Activated T-cell treated with anti-CD3 and anti-CD28 coated beads, Interleukin-2, amount 50 U/mL, for 4 hours (primary cell): ENCODE data around the gene RBM15B. TPM values are rescaled to one million over a fixed set of nuclear protein-coding genes. Genes with fewer than 3 reads are reported as not detected.

ENCODE experiments used
- ATAC-seq, 2 donors: fragments of 200-7000 bp; cut with Tn5 transposase; one replicate each; pipeline ENCODE4 v1.10.0; 2021
- DNase-seq: peaks from one replicate; pipeline ENCODE4 v3.0.0-alpha.2; 2020
- H3K27me3 Mint-ChIP-seq: one replicate; pipeline ENCODE4 v1.8.0; 2021; ENCODE audit warnings: low read depth, mixed read lengths
- H3K36me3 Mint-ChIP-seq: one replicate; pipeline ENCODE4 v1.8.0; 2022; ENCODE audit warnings: mixed read lengths; ENCODE audit not compliant: insufficient read depth
- H3K4me1 Mint-ChIP-seq: one replicate; pipeline ENCODE4 v1.8.0; 2021; ENCODE audit warnings: low read depth, mixed read lengths
- H3K4me3 Mint-ChIP-seq: one replicate; pipeline ENCODE4 v1.8.0; 2021; ENCODE audit warnings: mild to moderate bottlenecking, moderate library complexity, mixed read lengths
- H3K9me3 Mint-ChIP-seq: one replicate; pipeline ENCODE4 v1.8.0; 2021; ENCODE audit warnings: mixed read lengths
- total RNA-seq, 3 donors: library from RNA; stranded (reverse); gene quantifications; one replicate each; pipeline ENCODE4 v1.2.1, GENCODE V29; 2021

RBM15B gene
- total RNA-seq, 3 donors from 2014 or later, result 42.1 to 43.4 (median 42.3) TPM

DNA sequence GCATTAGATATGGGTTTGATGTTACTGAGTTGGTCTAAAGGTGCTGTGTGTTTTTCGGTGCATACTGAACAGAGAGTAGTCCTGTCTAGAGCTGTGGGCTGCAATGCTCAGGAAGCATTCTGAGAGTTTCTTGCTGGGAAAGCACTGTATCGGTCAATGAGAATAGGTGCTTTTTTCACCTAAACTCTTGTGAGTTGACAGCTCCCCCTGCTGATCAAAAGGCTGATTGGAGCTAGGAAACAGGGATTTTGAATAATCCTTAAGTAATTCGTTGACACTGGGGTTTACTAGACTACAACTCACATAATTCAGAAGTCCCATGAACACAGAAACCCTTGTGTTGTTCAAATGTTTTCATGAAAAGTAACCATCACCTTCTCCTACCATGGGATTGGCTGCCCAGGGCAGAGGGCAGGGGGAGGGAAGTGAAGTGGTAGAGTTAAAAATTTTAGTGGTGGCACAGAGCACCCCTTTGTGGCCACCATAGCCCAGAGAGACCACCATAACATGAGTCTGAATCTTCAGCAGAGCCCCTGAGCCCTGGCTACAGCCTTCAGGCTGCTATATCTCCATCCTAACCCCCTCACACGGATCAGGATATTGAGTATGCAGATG lies 19.0 kb upstream of the RBM15B start:
- Mint-ChIP-seq H3K4me1 (no peaks in the 10 kb centered on the region), H3K36me3 (peaks cover 2% of the 10 kb centered on the region), H3K9me3 (no peaks in the 10 kb centered on the region), H3K27me3 (peaks cover 2% of the 10 kb centered on the region), H3K4me3 (no peak overlapping the region)
- DNase-seq (peak; percentile 39), ATAC-seq (peak; percentile 51 to 59)

- no peak overlapping the region for H3K4me3 Mint-ChIP-seq
- no peak for ATAC-seq
- H3K27me3 Mint-ChIP-seq, result no peaks in the 10 kb centered on the region
- H3K9me3 Mint-ChIP-seq, result no peaks in the 10 kb centered on the region
- no peak for DNase-seq
- H3K36me3 Mint-ChIP-seq, result no peaks in the 10 kb centered on the region
- no peaks in the 10 kb centered on the region for H3K4me1 Mint-ChIP-seq
These were observed 17.2 kb upstream of the RBM15B start for GRCh38 chr3:51373658-51374421.

DNA sequence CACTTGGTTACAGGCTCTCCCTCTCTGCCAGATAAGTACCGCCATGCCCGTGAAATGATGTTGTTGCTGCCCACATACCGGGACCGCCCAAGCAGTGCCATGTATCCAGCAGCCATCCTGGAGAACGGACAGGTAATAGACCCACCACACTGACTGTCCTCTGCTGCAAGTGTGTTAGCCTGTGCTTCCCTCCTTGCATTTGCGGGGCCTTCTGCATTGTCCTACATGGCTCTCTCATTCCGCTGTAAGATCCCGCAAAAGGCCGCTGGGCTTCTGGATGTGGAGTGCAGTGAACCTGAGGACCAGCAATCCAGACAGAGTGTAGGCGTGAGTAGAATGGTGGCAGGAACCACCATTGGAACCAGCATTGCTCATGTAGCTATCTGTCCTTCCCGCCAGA lies 16.6 kb upstream of the RBM15B start:
- ATAC-seq (no peak), DNase-seq (no peak)
- Mint-ChIP-seq H3K27me3 (no peaks in the 10 kb centered on the region), H3K4me1 (peaks cover 2% of the 10 kb centered on the region), H3K4me3 (no peak overlapping the region), H3K9me3 (no peaks in the 10 kb centered on the region), H3K36me3 (no peaks in the 10 kb centered on the region)

DNA sequence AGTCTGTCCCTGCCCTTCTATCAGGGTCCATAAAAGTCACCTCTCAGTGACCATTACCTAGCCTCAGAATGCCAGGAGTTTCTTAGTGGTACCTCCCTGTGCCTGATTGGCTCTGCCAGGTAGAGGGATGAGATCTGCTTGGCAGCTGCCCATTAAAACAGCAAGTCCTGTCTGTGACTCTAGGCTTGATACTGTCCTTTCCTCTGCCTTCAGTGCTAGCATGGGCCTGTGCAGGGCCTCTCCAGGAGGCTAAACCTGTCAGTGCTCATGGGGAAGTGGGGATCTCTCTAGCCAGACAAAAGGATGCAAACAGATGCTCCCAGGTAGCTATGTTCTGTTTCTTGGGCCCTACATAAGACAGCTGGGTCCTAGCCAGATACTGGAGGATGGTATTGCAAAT lies 15.9 kb upstream of the RBM15B start:
- no peaks in the 10 kb centered on the region for H3K36me3 Mint-ChIP-seq
- no peak for ATAC-seq
- no peak for DNase-seq
- no peak overlapping the region for H3K4me3 Mint-ChIP-seq
- H3K4me1 Mint-ChIP-seq, result peaks cover 3% of the 10 kb centered on the region
- H3K27me3 Mint-ChIP-seq, result no peaks in the 10 kb centered on the region
- no peaks in the 10 kb centered on the region for H3K9me3 Mint-ChIP-seq

DNA sequence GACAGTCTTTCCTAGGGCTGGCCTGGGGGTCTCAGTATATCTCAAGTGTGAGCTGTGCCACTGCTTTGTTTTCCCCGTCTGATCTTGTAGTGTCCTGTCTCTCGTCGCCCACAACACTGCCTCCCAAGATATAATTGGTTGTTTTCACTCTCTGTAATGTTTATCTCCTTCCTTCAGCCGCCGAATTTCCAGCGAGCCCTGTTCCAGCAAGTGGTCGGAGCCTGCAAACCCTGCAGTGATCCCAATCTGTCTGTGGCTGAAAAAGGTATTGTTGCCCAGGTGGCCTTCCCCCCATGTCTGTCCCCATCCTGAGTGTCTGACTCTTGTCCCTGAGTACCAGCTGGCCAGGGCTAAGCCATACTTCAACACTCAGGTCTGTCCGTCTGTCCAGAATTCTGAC lies 15.5 kb upstream of the RBM15B start:
- H3K4me1 Mint-ChIP-seq, result peaks cover 3% of the 10 kb centered on the region
- no peaks in the 10 kb centered on the region for H3K27me3 Mint-ChIP-seq
- ATAC-seq (no peak), DNase-seq (no peak)
- no peak overlapping the region for H3K4me3 Mint-ChIP-seq
- no peaks in the 10 kb centered on the region for H3K36me3 Mint-ChIP-seq
- no peaks in the 10 kb centered on the region for H3K9me3 Mint-ChIP-seq

GRCh38 chr3:51378065-51378464 lies 13.0 kb upstream of the RBM15B start:
- DNase-seq (no peak), ATAC-seq (no peak)
- no peaks in the 10 kb centered on the region for H3K27me3 Mint-ChIP-seq
- peaks cover 5% of the 10 kb centered on the region for H3K4me1 Mint-ChIP-seq
- H3K36me3 Mint-ChIP-seq, result no peaks in the 10 kb centered on the region
- no peak overlapping the region for H3K4me3 Mint-ChIP-seq
- no peaks in the 10 kb centered on the region for H3K9me3 Mint-ChIP-seq

- H3K9me3 Mint-ChIP-seq, result no peaks in the 10 kb centered on the region
- H3K4me3 Mint-ChIP-seq, result no peak overlapping the region
- H3K27me3 Mint-ChIP-seq, result no peaks in the 10 kb centered on the region
- peaks cover 10% of the 10 kb centered on the region for H3K4me1 Mint-ChIP-seq
- ATAC-seq (no peak), DNase-seq (no peak)
- no peaks in the 10 kb centered on the region for H3K36me3 Mint-ChIP-seq
These were observed 12.4 kb upstream of the RBM15B start for GRCh38 chr3:51378726-51379125.

DNA sequence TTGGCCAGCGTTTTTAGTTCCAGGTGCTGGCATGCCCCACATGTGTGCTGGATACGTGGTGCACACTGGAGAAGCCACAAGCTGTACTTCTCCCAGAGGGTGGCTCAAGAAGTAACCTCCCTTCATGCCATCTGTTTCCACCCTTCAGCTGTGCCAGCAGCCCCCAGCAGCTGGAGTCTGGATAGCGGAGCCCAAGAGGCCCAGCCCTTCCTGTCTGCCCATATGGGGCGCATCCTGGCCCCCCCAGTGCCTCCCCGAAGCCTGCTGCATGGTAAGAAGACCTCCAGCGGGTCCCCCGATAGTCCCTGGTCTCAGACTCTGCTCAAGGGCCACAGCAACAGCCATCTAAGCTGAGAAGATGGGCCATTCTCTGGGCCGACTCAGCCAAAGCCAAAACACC lies 11.8 kb upstream of the RBM15B start:
- H3K9me3 Mint-ChIP-seq, result no peaks in the 10 kb centered on the region
- no peaks in the 10 kb centered on the region for H3K27me3 Mint-ChIP-seq

DNA sequence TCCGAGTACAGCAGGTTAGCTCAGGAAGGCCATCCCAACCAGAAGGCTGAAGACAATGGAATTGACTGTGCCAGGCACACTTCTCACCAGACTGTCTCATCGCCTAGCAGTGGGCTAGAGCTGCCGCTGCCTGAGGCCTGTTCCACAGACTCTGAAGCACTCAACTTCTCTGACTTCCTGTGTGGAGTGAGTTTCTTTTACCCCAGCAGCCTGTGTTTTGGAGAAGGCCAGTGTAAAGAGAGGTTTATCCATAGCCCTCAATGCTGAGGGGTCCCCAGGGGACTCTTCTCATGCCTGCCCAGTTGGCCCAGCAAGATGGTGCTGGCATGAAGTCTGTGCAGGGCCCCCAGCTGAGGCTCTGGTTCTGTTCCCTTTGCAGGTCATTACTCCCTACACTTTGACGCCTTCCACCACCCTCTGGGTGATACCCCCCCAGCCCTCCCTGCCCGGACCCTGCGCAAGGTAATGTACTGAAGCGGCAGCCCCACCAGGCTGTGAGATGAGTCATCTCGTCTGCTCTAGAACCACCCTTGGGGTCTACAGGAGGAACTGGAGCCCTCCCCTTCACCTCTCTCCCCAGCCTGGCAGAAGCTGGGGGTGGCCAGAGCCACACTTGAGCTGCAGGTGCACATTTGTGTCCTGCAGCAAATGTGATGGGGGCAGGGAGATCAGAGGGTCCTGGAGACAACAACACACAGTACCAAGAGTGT lies 11.2 kb upstream of the RBM15B start:
- DNase-seq (no peak), ATAC-seq (no peak)
- H3K27me3 Mint-ChIP-seq, result no peaks in the 10 kb centered on the region
- H3K9me3 Mint-ChIP-seq, result no peaks in the 10 kb centered on the region
- H3K36me3 Mint-ChIP-seq, result no peaks in the 10 kb centered on the region
- no peak overlapping the region for H3K4me3 Mint-ChIP-seq
- peaks cover 16% of the 10 kb centered on the region for H3K4me1 Mint-ChIP-seq

More for the DNA sequence above, 11.8 kb upstream of the RBM15B start:
- no peak overlapping the region for H3K4me3 Mint-ChIP-seq
- DNase-seq, result no peak
- no peaks in the 10 kb centered on the region for H3K36me3 Mint-ChIP-seq
- peaks cover 14% of the 10 kb centered on the region for H3K4me1 Mint-ChIP-seq
- ATAC-seq, result no peak

DNA sequence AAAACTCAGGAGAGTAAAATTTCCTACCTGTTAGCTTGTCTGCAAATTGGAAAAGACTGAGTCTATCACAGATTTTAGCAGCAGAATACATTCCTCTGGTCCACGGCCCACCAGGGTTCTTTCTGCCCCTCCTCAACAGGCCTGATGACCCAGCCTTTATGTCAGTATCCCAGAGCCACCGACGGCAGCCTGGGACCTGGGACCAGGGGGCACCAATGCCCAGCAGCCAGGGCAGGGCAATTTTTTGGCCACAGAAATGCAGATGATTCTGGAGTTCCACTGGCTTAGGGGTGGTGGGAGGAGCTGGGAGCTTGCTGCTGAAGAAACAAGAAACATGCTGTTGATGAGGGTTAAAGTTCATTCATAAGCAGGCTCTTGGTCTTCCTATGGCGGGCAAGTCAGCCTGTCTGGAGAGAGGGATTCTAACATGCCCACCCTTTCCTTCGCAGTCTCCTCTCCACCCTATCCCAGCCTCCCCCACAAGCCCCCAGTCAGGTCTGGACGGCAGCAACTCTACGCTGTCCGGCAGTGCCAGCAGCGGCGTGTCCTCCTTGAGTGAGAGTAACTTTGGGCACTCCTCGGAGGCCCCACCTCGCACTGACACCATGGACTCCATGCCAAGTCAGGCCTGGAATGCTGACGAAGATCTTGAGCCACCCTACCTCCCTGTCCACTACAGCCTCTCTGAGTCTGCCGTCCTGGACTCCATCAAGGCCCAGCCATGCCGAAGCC lies 10.3 kb upstream of the RBM15B start:
- H3K27me3 Mint-ChIP-seq, result no peaks in the 10 kb centered on the region
- H3K4me1 Mint-ChIP-seq, result peaks cover 19% of the 10 kb centered on the region
- no peak for DNase-seq
- H3K9me3 Mint-ChIP-seq, result no peaks in the 10 kb centered on the region
- H3K4me3 Mint-ChIP-seq, result no peak overlapping the region
- no peak for ATAC-seq
- peaks cover 3% of the 10 kb centered on the region for H3K36me3 Mint-ChIP-seq

GRCh38 chr3:51381333-51381705 lies 9.8 kb upstream of the RBM15B start:
- Mint-ChIP-seq H3K4me1 (peaks cover 24% of the 10 kb centered on the region), H3K4me3 (no peak overlapping the region), H3K9me3 (no peaks in the 10 kb centered on the region), H3K36me3 (peaks cover 8% of the 10 kb centered on the region), H3K27me3 (no peaks in the 10 kb centered on the region)
- DNase-seq (no peak), ATAC-seq (no peak)

- Mint-ChIP-seq H3K4me3 (no peak overlapping the region), H3K4me1 (peaks cover 32% of the 10 kb centered on the region), H3K27me3 (no peaks in the 10 kb centered on the region), H3K36me3 (peaks cover 13% of the 10 kb centered on the region), H3K9me3 (no peaks in the 10 kb centered on the region)
- ATAC-seq (no peak), DNase-seq (no peak)
These were observed 8.9 kb upstream of the RBM15B start for GRCh38 chr3:51382076-51382745.

DNA sequence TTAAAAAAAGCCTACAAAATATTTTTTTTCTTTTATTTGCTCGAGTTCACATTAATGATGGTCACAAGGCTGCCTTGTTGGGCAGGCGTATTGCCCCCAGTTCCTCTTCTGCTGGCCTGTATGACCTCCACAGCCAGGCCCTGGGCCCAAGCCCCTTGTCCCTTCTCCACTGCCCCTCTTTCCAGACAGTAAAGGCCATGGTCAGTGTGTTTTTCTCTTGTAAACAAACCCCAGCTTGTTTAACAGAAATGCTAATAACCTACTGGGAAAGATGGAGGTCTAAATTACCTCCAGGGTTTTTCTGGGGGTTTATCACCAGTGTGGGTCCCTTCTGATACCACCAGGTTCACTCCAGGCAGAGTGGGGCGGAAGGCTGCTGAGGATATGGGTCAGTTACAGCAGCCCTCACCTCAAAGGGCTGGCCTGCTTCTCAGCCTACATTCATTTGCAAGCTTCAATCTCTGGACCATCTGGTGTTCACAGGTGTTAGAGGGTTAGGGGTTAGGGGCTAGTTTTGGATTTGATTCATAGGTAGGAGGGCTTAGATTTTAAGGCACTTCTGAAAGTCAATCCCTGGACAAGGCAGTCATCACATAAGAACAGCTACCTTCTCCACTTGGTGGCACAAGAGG lies 8.0 kb upstream of the RBM15B start:
- H3K4me3 Mint-ChIP-seq, result peak overlapping the region; percentile 99
- no peaks in the 10 kb centered on the region for H3K9me3 Mint-ChIP-seq
- ATAC-seq (no peak), DNase-seq (no peak)
- no peaks in the 10 kb centered on the region for H3K27me3 Mint-ChIP-seq
- H3K4me1 Mint-ChIP-seq, result peaks cover 39% of the 10 kb centered on the region
- peaks cover 18% of the 10 kb centered on the region for H3K36me3 Mint-ChIP-seq
